ENCODE measurements around the gene DYNC1I1. TPM values are rescaled to one million over a fixed set of nuclear protein-coding genes. Genes with fewer than 3 reads are reported as not detected.

DYNC1I1 gene
- total and polyA plus RNA-seq, 2 experiments from 2014 or later, result 1.4 to 4.1 TPM

- no peak overlapping the region for H3K4me3 ChIP-seq
- no peaks in the 10 kb centered on the region for H3K36me3 ChIP-seq (ENCODE audit: insufficient read depth)
- no peaks in the 10 kb centered on the region for H4K20me1 ChIP-seq (replicated peaks; ENCODE audit: insufficient read depth)
- H3K36me3 Mint-ChIP-seq (ENCODE audit: low read depth), result no peaks in the 10 kb centered on the region
- peaks cover 11% of the 10 kb centered on the region for H3K4me1 Mint-ChIP-seq
- no peaks in the 10 kb centered on the region for H3K79me2 ChIP-seq (replicated peaks; ENCODE audit: insufficient read depth)
- H3K4me1 ChIP-seq (ENCODE audit: insufficient read depth), result peaks cover 13% of the 10 kb centered on the region
- H2AFZ ChIP-seq, result no peak overlapping the region
- H3K27me3 ChIP-seq (ENCODE audit: insufficient read depth), result peaks cover 34% of the 10 kb centered on the region
- no peak overlapping the region for H3K27ac ChIP-seq (ENCODE audit: low read depth)
- ATAC-seq (no peak), DNase-seq (ENCODE audit: low spot score) (no peak)
- H3K27ac Mint-ChIP-seq, result no peak overlapping the region
- H3K4me2 ChIP-seq, result no peak overlapping the region
- TF ChIP-seq CREB1 (CRISPR knock-in tag; IDR thresholded peaks at IDR 0.05; ENCODE audit: low read depth) (no peak), ETS1 (IDR thresholded peaks at IDR 0.05) (no peak), EZH2phosphoT487 (IDR thresholded peaks at IDR 0.05; ENCODE audit: unreplicated experiment) (no peak), NANOG (IDR thresholded peaks at IDR 0.05; ENCODE audit: borderline replicate concordance) (no peak), EZH2 (IDR thresholded peaks at IDR 0.05; ENCODE audit: low read depth, unreplicated experiment) (no peak), JUNB (IDR thresholded peaks at IDR 0.05; ENCODE audit: unreplicated experiment) (no peak), STAT1 (IDR thresholded peaks at IDR 0.05; ENCODE audit: unreplicated experiment) (no peak), REST (IDR thresholded peaks at IDR 0.05; ENCODE audit: unreplicated experiment) (no peak), POLR2AphosphoS5 (IDR thresholded peaks at IDR 0.05; ENCODE audit: low read depth) (no peak), ZNF331 (CRISPR knock-in tag; IDR thresholded peaks at IDR 0.05; ENCODE audit: low read depth) (no peak), ZNF114 (CRISPR knock-in tag; IDR thresholded peaks at IDR 0.05) (no peak), ZNF462 (CRISPR knock-in tag; IDR thresholded peaks at IDR 0.05) (no peak), CTCF (conservative IDR thresholded peaks at IDR 0.05; ENCODE audit: low read depth in 2 of 2) (no peak)
- H3F3A ChIP-seq (replicated peaks; ENCODE audit: low read depth), result no peaks in the 10 kb centered on the region
- no peaks in the 10 kb centered on the region for H3K9me3 Mint-ChIP-seq
- H3K9me2 ChIP-seq (ENCODE audit: insufficient read depth), result no peaks in the 10 kb centered on the region
- H3K4me3 Mint-ChIP-seq, result no peak overlapping the region
- peaks cover 31% of the 10 kb centered on the region for H3K27me3 Mint-ChIP-seq (ENCODE audit: insufficient read depth, low read depth, poor library complexity)
These were observed 16.5 kb downstream of the DYNC1I1 start for GRCh38 chr7:95788884-95789283.

Measured in GM23338 (cell line).